K562 (cell line): ENCODE data around the gene SLC37A4. TPM values are rescaled to one million over a fixed set of nuclear protein-coding genes. Genes with fewer than 3 reads are reported as not detected.

ENCODE experiments used
- ATF7 ChIP-seq: fragments of 450-650 bp; IDR thresholded peaks from 2 replicates; pipeline ENCODE4 v1.7.1; 2014; ENCODE audit warnings: mild to moderate bottlenecking, moderate library complexity
- CAMTA2 ChIP-seq: fragments of 250-450 bp; sonication (Bioruptor Pico); conservative IDR thresholded peaks from 2 replicates; pipeline ENCODE4 v1.5.1; 2022
- CREBBP ChIP-seq: IDR thresholded peaks from one replicate; pipeline ENCODE4 v1.6.1; 2012; ENCODE audit warnings: low read depth, mild to moderate bottlenecking, control low read depth, inconsistent platforms, low read length
- CTCF ChIP-seq, 3 experiments: IDR thresholded peaks in 2 of 3; conservative IDR thresholded peaks in 1 of 3; 2 replicates each; pipeline ENCODE4 v1.5.1; 2011 to 2012; ENCODE audit warnings: low read length in 3 of 3, mild to moderate bottlenecking in 3 of 3, control low read depth in 2 of 3, improper control_type of control experiment in 1 of 3, inconsistent platforms in 1 of 3, low read depth in 1 of 3, mixed read lengths in 1 of 3, moderate library complexity in 1 of 3; ENCODE audit not compliant: insufficient read depth in 2 of 3
- HDAC2 ChIP-seq: fragments of 450-650 bp; IDR thresholded peaks from 2 replicates; pipeline ENCODE4 v1.6.1; 2016; ENCODE audit warnings: mild to moderate bottlenecking
- IFI16 ChIP-seq: fragments of 250-450 bp; sonication (Bioruptor Pico); IDR thresholded peaks from 2 replicates; pipeline ENCODE4 v2.1.2; 2022; ENCODE audit warnings: mild to moderate bottlenecking, inconsistent platforms
- MGA ChIP-seq: fragments of 450-650 bp; IDR thresholded peaks from 2 replicates; pipeline ENCODE4 v1.6.1; 2016; ENCODE audit warnings: mild to moderate bottlenecking, moderate library complexity
- NBN ChIP-seq: fragments of 450-650 bp; IDR thresholded peaks from 2 replicates; pipeline ENCODE4 v1.6.1; 2016; ENCODE audit warnings: low read depth, mild to moderate bottlenecking
- PHF20 ChIP-seq: fragments of 450-650 bp; IDR thresholded peaks from 2 replicates; pipeline ENCODE4 v1.6.1; 2018; ENCODE audit not compliant: partially characterized antibody
- SMARCC2 ChIP-seq: fragments of 450-650 bp; IDR thresholded peaks from 2 replicates; pipeline ENCODE4 v1.6.1; 2017; ENCODE audit warnings: antibody characterized with exemption, moderate library complexity, mild to moderate bottlenecking, low read depth
- SMARCE1 ChIP-seq: fragments of 450-650 bp; IDR thresholded peaks from 2 replicates; pipeline ENCODE4 v1.7.1; 2016; ENCODE audit warnings: mild to moderate bottlenecking
- USF2 ChIP-seq: sonication (generic); formaldehyde crosslinking; IDR thresholded peaks from 2 replicates; pipeline ENCODE4 v1.5.0; 2020; ENCODE audit warnings: missing genetic modification reagents
- ZNF316 ChIP-seq: fragments of 450-650 bp; IDR thresholded peaks from 2 replicates; pipeline ENCODE4 v1.6.1; 2016
- ZNF764 ChIP-seq: fragments of 250-450 bp; sonication (Bioruptor Pico); IDR thresholded peaks from 2 replicates; pipeline ENCODE4 v1.4.0; 2020; ENCODE audit warnings: low read depth, mild to moderate bottlenecking, moderate library complexity
- polyA plus RNA-seq, 8 experiments: library from polyadenylated mRNA; depleted of rRNA in 4 of 8; stranded (reverse) in 5 of 8; unstranded in 3 of 8; fragments of >200 nt; fragmentation: Nextera tagmentation in 2 of 8; fragmentation: Illumina TruSeq in 1 of 8; extraction: Ambion mirVana in 2 of 8; extraction: Trizol in 1 of 8; gene quantifications; 2 replicates each; pipeline versions ENCODE4 v1.2.1 to v1.2.3, GENCODE V29; 2011 to 2014; ENCODE audit warnings: inconsistent platforms in 1 of 8, missing spikeins in 1 of 8
- total RNA-seq, 7 experiments: library from RNA; depleted of rRNA in 6 of 7; stranded (reverse); fragments of >200 nt in 6 of 7; fragmentation: Illumina TruSeq in 2 of 7; extraction: Trizol in 2 of 7; gene quantifications; 2 replicates each; pipeline versions ENCODE4 v1.2.1 to v1.2.3, GENCODE V29; 2011 to 2021; ENCODE audit warnings: low replicate concordance in 1 of 7

Gene SLC37A4
- total and polyA plus RNA-seq, 9 of the 15 experiments (the other 6 are each of a cell fraction or from before 2014, with no cell fraction given) = 24.7 to 73.9 (median 40.7) TPM

- peak; percentile 68; the same call in 1 of the 2 replicates for TF ChIP-seq NBN
- TF ChIP-seq ZNF316 = peak; percentile 84
- TF ChIP-seq HDAC2 = 0 out of 2 replicates have a peak, but pooled peaks have one; percentile 49
- no peak for TF ChIP-seq ZNF764
- TF ChIP-seq CREBBP = no peak
- TF ChIP-seq PHF20 = peak; percentile 40
- no peak for TF ChIP-seq USF2
- peak; percentile 71 for TF ChIP-seq SMARCE1
- peak; percentile 30; the same call in 1 of the 2 replicates for TF ChIP-seq SMARCC2
- TF ChIP-seq ATF7 = peak; percentile 48; the same call in 1 of the 2 replicates
- TF ChIP-seq CTCF (IDR thresholded peaks at IDR 0.05 in 2 of 3, conservative IDR thresholded peaks at IDR 0.05 in 1 of 3; ENCODE audit: insufficient read depth in 2 of 3, low read depth in 1 of 3, low read length in 3 of 3) = no peak
- no peak for TF ChIP-seq IFI16 (CRISPR knock-in tag)
- TF ChIP-seq MGA = no peak
- no peak for TF ChIP-seq CAMTA2
Observed at GRCh38 chr11:119062779-119063178, 32.1 kb upstream of the SLC37A4 start (continued).
